ENCODE data around the gene EVC.

GRCh38 chr4:5717449-5718158, 6.6 kb downstream of the EVC start:
- no peak for TF ChIP-seq CTCF (IDR thresholded peaks at IDR 0.05; ENCODE audit: poor library complexity)
- no peak for TF ChIP-seq EZH2 (IDR thresholded peaks at IDR 0.05; ENCODE audit: borderline replicate concordance)
- no peak for TF ChIP-seq EZH2phosphoT487 (IDR thresholded peaks at IDR 0.05; ENCODE audit: low read depth, severe bottlenecking, unreplicated experiment)
